Liver (tissue), 3 donors: Measurements from ENCODE around the gene GRIA3.

Experiments
- CTCF ChIP-seq: fragments of 150-350 bp; IDR thresholded peaks from 2 replicates; pipeline ENCODE4 v1.5.1; 2017; ENCODE audit warnings: improper control_type of control experiment, low read depth, low read length; ENCODE audit not compliant: missing input control
- EGR1 ChIP-seq, 2 donors: IDR thresholded peaks; 2 replicates each; pipeline ENCODE4 v1.6.1; 2016 to 2018; ENCODE audit warnings: antibody characterized with exemption in 2 of 2, low read depth in 2 of 2
- FOXA1 ChIP-seq: IDR thresholded peaks from 2 replicates; pipeline ENCODE4 v1.6.1; 2016; ENCODE audit warnings: antibody characterized with exemption
- FOXA2 ChIP-seq: IDR thresholded peaks from 2 replicates; pipeline ENCODE4 v1.6.1; 2016; ENCODE audit warnings: antibody characterized with exemption
- JUND ChIP-seq, 2 donors: IDR thresholded peaks; 2 replicates each; pipeline ENCODE4 v1.6.1; 2016; ENCODE audit warnings: antibody characterized with exemption in 2 of 2
- MAX ChIP-seq: IDR thresholded peaks from 2 replicates; pipeline ENCODE4 v1.6.1; 2016; ENCODE audit warnings: antibody characterized with exemption
- RAD21 ChIP-seq, 2 donors: IDR thresholded peaks; 2 replicates each; pipeline ENCODE4 v1.6.1; 2016; ENCODE audit warnings: antibody characterized with exemption in 2 of 2, mild to moderate bottlenecking in 2 of 2
- SP1 ChIP-seq: IDR thresholded peaks from 2 replicates; pipeline ENCODE4 v1.6.1; 2018; ENCODE audit warnings: antibody characterized with exemption, mild to moderate bottlenecking
- TAF1 ChIP-seq: conservative IDR thresholded peaks from 2 replicates; pipeline ENCODE4 v1.6.1; 2016; ENCODE audit warnings: antibody characterized with exemption, mild to moderate bottlenecking
- donor health status: healthy.
- donor health status: healthy.

DNA sequence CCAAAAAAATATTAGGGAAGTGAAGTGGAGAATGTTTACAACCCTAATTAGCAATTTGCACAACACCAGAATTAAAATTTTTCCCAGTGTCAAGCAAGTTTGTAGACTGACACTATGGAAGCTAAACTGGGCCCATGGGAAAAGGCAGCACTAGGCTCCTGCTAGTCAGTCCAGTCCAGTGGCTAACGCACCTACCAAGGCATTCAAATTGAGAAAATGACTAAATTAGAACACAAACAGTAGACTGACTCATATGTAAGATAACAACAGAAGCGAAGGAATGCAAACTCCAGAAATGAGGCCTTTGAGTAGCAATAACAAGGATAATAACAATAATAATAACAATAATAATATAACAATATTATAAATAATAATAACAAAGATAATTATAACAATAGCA is 90.7 kb downstream of the GRIA3 start:
- TF ChIP-seq CTCF, result no peak
- no peak for TF ChIP-seq FOXA2
- no peak for TF ChIP-seq RAD21 (IDR thresholded peaks at IDR 0.05)
- no peak for TF ChIP-seq MAX
- no peak for TF ChIP-seq SP1
- TF ChIP-seq TAF1, result no peak
- no peak for TF ChIP-seq FOXA1
- no peak for TF ChIP-seq JUND (IDR thresholded peaks at IDR 0.05)
- TF ChIP-seq EGR1 (IDR thresholded peaks at IDR 0.05; ENCODE audit: low read depth in 2 of 2), result no peak
